Measurements from ENCODE around the gene PHF12. TPM values are rescaled to one million over a fixed set of nuclear protein-coding genes. Genes with fewer than 3 reads are reported as not detected.

Gene PHF12
- total and polyA plus RNA-seq, 10 donors = 16.2 to 118 (median 76.1) TPM

GRCh38 chr17:28957277-28957991 is 6.1 kb upstream of the PHF12 start:
- intact Hi-C loops (cut with DNase I; ENCODE audit: low total_unique reads) = no loop called here
- WGBS, 5 donors = 81 to 92% (median 88%) methylated on average over 13 of the region's 13 CpGs
- Histone ChIP-seq H3K36me3 (no peaks in the 10 kb centered on the region), H3K9me3 (no peaks in the 10 kb centered on the region), H3K4me1 (peaks cover 5 to 17% (median 12%) of the 10 kb centered on the region in 6 donors), H3K27ac (no peak overlapping the region), H3K27me3 (replicated peaks in 1 of 7) (peaks cover 0 to 10% (median 0%) of the 10 kb centered on the region in 7 donors), H3K4me3 (no peak overlapping the region)
- no peak for TF ChIP-seq POLR2AphosphoS5 (IDR thresholded peaks at IDR 0.05)
- no peak for TF ChIP-seq CTCF (IDR thresholded peaks at IDR 0.05 in 8 of 11, conservative IDR thresholded peaks at IDR 0.05 in 3 of 11)
- TF ChIP-seq POLR2A (IDR thresholded peaks at IDR 0.05) = no peak
- no peak for DNase-seq

- TF ChIP-seq POLR2AphosphoS5 (IDR thresholded peaks at IDR 0.05) = no peak
- no peak for TF ChIP-seq POLR2A (IDR thresholded peaks at IDR 0.05)
- no peak for TF ChIP-seq CTCF (IDR thresholded peaks at IDR 0.05 in 8 of 11, conservative IDR thresholded peaks at IDR 0.05 in 3 of 11)
- WGBS, 5 donors = 82 to 100% (median 87%) methylated on average over 3 of the region's 3 CpGs
These were observed 5.5 kb upstream of the PHF12 start for GRCh38 chr17:28956861-28957260.

GRCh38 chr17:28956112-28956511 is 4.8 kb upstream of the PHF12 start:
- DNase-seq = no peak
- Histone ChIP-seq H3K4me1 (peaks cover 5 to 18% (median 13%) of the 10 kb centered on the region in 6 donors), H3K4me3 (no peak overlapping the region), H3K27ac (no peak overlapping the region), H3K27me3 (replicated peaks in 1 of 7) (no peaks in the 10 kb centered on the region), H3K9me3 (no peaks in the 10 kb centered on the region), H3K36me3 (no peaks in the 10 kb centered on the region)
- intact Hi-C loops (cut with DNase I; ENCODE audit: low total_unique reads) = no loop called here
- TF ChIP-seq POLR2AphosphoS5 (IDR thresholded peaks at IDR 0.05) = no peak
- no peak for TF ChIP-seq CTCF (IDR thresholded peaks at IDR 0.05 in 8 of 11, conservative IDR thresholded peaks at IDR 0.05 in 3 of 11)
- TF ChIP-seq POLR2A (IDR thresholded peaks at IDR 0.05) = no peak
- 86 to 91% (median 89%) methylated on average over 7 of the region's 7 CpGs for WGBS, 5 donors

More at GRCh38 chr17:28956861-28957260, 5.5 kb upstream of the PHF12 start:
- no peak overlapping the region for H3K4me3 ChIP-seq
- peaks cover 0 to 5% (median 0%) of the 10 kb centered on the region in 7 donors for H3K27me3 ChIP-seq (replicated peaks in 1 of 7)
- no peaks in the 10 kb centered on the region for H3K9me3 ChIP-seq
- intact Hi-C loops (cut with DNase I; ENCODE audit: low total_unique reads) = no loop called here
- H3K27ac ChIP-seq = no peak overlapping the region
- H3K4me1 ChIP-seq = peaks cover 5 to 18% (median 13%) of the 10 kb centered on the region in 6 donors
- no peak for DNase-seq
- H3K36me3 ChIP-seq = no peaks in the 10 kb centered on the region

GRCh38 chr17:28955408-28955807 is 4.1 kb upstream of the PHF12 start:
- no peaks in the 10 kb centered on the region for H3K27me3 ChIP-seq (replicated peaks in 1 of 7)
- DNase-seq = no peak
- intact Hi-C loops (cut with DNase I; ENCODE audit: low total_unique reads) = no loop called here
- H3K27ac ChIP-seq = no peak overlapping the region
- no peaks in the 10 kb centered on the region for H3K9me3 ChIP-seq
- TF ChIP-seq CTCF (IDR thresholded peaks at IDR 0.05 in 8 of 11, conservative IDR thresholded peaks at IDR 0.05 in 3 of 11) = no peak
- no peak for TF ChIP-seq POLR2A (IDR thresholded peaks at IDR 0.05)
- no peak for TF ChIP-seq POLR2AphosphoS5 (IDR thresholded peaks at IDR 0.05)
- no peak overlapping the region for H3K4me3 ChIP-seq
- H3K36me3 ChIP-seq = no peaks in the 10 kb centered on the region
- WGBS, 5 donors = 91 to 98% (median 95%) methylated on average over 4 to 5 of the region's 5 CpGs
- peaks cover 5 to 18% (median 13%) of the 10 kb centered on the region in 6 donors for H3K4me1 ChIP-seq
